Stimulated activated CD8-positive, alpha-beta memory T cell treated with anti-CD3 and anti-CD28 coated beads, Interleukin-2, amount 100 ng/mL, for 48 hours (primary cell): ENCODE results near the gene ZNF324B.
"Not testable (repeated sequence)": the region's sequence is repeated elsewhere in the genome, so short reads cannot be mapped to it uniquely, and the experiment has no call there.

Experiments
- DNase-seq, 2 donors: peaks; one replicate each; pipeline ENCODE4 v3.0.0-alpha.2; 2020; ENCODE audit warnings: low read depth in 2 of 2

The ZNF324B gene

DNA sequence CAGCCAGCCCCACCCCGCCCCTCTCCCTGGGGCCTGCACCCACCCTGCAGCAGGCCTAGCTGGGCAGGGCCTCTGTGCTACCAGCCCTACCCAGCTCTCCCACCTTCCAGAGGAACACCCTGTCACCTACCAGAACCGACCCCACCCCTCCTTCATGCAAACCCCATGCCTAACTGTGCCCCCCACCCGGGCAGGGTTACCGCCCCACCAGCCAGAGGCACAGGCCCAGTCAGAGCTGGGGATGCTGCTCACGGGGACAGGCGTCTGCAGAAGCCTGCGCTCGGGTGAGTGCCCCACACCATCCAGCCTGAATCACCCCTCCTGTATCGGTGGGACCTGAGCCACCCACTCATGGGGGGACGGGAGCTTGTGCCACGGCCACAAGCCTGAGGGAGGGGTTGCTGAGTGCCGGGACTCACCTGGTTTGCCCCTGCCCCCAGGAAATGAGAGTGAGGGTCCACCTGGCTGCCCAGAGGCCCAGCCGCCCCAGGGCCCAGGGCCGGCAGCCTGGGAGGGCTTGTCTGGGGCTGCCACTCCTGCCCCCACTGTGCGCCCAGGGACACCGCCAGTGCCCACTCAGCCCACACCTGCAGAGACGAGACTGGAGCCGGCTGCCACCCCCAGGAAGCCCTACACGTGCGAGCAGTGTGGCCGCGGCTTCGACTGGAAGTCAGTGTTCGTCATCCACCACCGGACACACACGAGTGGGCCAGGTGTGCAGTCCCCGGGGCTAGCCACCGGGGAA, 28.5 kb downstream of the ZNF324B start:
- DNase-seq = no peak

GRCh38 chr19:58480481-58480830, 29.0 kb downstream of the ZNF324B start:
- no peak for DNase-seq

DNA sequence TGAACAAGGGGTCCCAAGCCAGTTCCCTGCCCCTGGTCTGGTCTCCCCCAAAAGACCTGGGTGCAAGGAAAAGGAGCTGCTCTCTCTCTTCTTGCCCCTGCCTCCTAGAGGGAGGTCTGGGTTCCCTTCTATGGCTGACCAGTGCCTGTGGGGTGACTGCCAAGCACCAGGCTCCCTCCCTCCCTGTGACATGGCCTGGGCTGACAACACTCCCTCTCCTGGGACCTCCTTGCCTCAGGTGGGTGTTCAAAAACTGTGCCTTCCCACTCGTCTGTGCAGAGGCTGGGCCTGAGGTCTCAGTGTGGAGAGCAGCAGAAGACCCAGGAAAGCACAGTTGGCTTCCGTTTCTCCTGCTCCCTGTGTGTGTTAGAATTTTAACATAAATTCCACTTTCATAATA, 29.4 kb downstream of the ZNF324B start:
- no peak for DNase-seq

GRCh38 chr19:58482372-58482771, 30.9 kb downstream of the ZNF324B start:
- no peak for DNase-seq

DNA sequence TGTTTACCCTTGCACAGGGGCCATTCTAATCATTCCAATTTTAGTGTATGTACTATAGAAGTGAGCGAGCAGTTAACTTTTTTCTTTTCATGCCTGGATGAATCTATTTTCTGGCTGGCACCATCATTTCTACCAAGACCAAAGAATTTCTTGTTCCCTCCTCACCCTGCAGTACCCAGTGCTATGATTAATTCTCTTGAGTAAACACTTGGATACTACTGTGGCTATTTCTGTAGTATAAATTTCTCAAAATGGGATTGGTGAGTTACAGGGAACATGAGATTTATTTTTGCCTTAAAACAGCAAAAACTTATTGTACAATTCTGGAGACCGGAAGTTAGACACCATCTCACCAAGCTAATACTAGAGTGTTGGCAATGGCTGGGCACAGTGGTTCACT, 32.4 kb downstream of the ZNF324B start:
- DNase-seq = no peak

- DNase-seq = not testable (repeated sequence)
These were observed 32.9 kb downstream of the ZNF324B start for GRCh38 chr19:58484349-58484748.

GRCh38 chr19:58491393-58491792, 40.0 kb downstream of the ZNF324B start:
- DNase-seq = no peak

GRCh38 chr19:58492265-58492664, 40.8 kb downstream of the ZNF324B start:
- no peak for DNase-seq

DNA sequence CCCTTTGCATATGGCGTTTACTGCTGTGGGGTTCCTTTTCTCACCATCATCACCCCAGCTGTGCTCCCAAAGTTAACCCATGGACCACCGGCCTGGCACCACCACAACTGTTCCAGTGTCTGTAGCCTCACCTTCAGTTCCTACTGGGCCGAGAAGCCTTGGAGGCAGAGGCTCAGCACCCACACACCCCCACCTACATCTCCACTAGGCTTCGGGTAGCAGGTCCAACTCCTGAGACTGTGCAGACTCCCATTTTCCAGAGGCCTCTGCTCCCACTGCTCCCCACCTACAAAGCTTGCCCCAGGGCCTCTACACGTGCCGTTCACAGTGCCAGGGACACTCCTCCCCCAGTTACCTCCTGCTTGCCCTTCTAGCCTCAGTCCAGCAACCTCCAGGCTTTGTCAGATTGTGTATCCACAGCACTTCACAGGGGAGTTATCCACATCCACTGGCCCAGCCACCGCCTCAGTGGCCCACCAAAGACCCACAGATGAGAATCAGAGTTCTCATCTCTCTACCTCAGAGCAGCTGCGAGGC, 46.3 kb downstream of the ZNF324B start:
- DNase-seq = no peak

GRCh38 chr19:58498316-58499020, 47.0 kb downstream of the ZNF324B start:
- DNase-seq = no peak

GRCh38 chr19:58499021-58499927, 47.9 kb downstream of the ZNF324B start:
- DNase-seq = peak; percentile 98 to 100

DNA sequence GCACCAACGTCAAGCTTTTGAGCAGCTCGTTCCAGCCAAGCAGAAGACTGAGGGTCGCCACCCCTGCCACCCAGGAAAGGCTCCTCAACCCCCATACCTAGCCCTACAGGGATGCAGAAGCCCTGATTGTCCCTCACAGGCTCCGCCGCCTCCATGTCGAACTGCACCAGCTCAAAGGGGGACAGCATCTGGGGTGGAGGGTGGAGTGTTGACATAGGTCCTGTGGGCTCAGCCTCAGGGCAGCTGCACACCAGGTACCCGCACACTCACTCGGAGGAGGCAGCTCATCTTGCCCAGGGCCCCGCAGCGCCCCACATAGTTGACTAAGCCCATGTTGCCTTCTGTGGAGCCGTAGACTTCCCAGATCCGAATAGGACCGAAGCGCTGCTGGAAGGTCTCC, 48.8 kb downstream of the ZNF324B start:
- DNase-seq = no peak
